Keratinocyte (primary cell): Measurements from ENCODE around the gene CFAP46. TPM values are rescaled to one million over a fixed set of nuclear protein-coding genes. Genes with fewer than 3 reads are reported as not detected.

ENCODE experiments used
- DNase-seq: peaks from one replicate; pipeline ENCODE4 v3.0.0-alpha.2; 2011; ENCODE audit warnings: low read depth, missing footprints, low spot score
- FAIRE-seq: peaks from 2 replicates; lab custom pipeline; 2011; peaks lifted over from hg19 to GRCh38; lab: Jason Lieb, UNC
- H2AFZ ChIP-seq: 2 replicates; pipeline ENCODE4 v1.6.0; 2012; ENCODE audit warnings: low read length, control low read depth, inconsistent platforms; ENCODE audit not compliant: control insufficient read depth
- H3K27ac ChIP-seq: 2 replicates; pipeline ENCODE4 v1.5.1; 2011; ENCODE audit warnings: low read length; ENCODE audit not compliant: control insufficient read depth, insufficient read depth
- H3K27me3 ChIP-seq: 3 replicates; pipeline ENCODE4 v1.6.0; 2011; ENCODE audit warnings: low read length; ENCODE audit not compliant: control insufficient read depth, insufficient read depth; ENCODE audit errors: extremely low read depth
- H3K36me3 ChIP-seq, 2 experiments: 2 replicates in 1 of 2; 3 replicates in 1 of 2; pipeline ENCODE4 v1.5.1; 2011; ENCODE audit warnings: low read length in 2 of 2, mild to moderate bottlenecking in 1 of 2; ENCODE audit not compliant: control insufficient read depth in 2 of 2, insufficient read depth in 2 of 2; ENCODE audit errors: extremely low read depth in 1 of 2
- H3K4me1 ChIP-seq: 3 replicates; pipeline ENCODE4 v1.5.1; 2011; ENCODE audit warnings: low read length; ENCODE audit not compliant: control insufficient read depth, insufficient read depth; ENCODE audit errors: extremely low read depth
- H3K4me2 ChIP-seq: 3 replicates; pipeline ENCODE4 v1.6.0; 2011; ENCODE audit warnings: low read depth, low read length; ENCODE audit not compliant: control insufficient read depth, insufficient read depth; ENCODE audit errors: extremely low read depth
- H3K4me3 ChIP-seq, 3 experiments: fragments of 200-600 bp in 1 of 3; sonication (generic) in 1 of 3; 2 replicates in 2 of 3; 3 replicates in 1 of 3; pipeline ENCODE4 v1.5.1; 2011 to 2016; ENCODE audit warnings: low read length in 3 of 3, mild to moderate bottlenecking in 3 of 3, control low read depth in 2 of 3, inconsistent platforms in 1 of 3, low read depth in 1 of 3, mixed read lengths in 1 of 3, mixed run types in 1 of 3, moderate library complexity in 1 of 3; ENCODE audit not compliant: control insufficient read depth in 2 of 3, insufficient read depth in 2 of 3; ENCODE audit errors: extremely low read depth in 1 of 3
- H3K79me2 ChIP-seq: 2 replicates; pipeline ENCODE4 v1.6.0; 2012; ENCODE audit warnings: low read length; ENCODE audit not compliant: control insufficient read depth, insufficient read depth
- H3K9ac ChIP-seq: 3 replicates; pipeline ENCODE4 v1.6.0; 2011; ENCODE audit warnings: low read length; ENCODE audit not compliant: control insufficient read depth, insufficient read depth; ENCODE audit errors: extremely low read depth
- H3K9me1 ChIP-seq: 3 replicates; pipeline ENCODE4 v1.6.0; 2011; ENCODE audit warnings: low read length; ENCODE audit not compliant: control insufficient read depth, insufficient read depth; ENCODE audit errors: extremely low read depth
- H3K9me3 ChIP-seq: 2 replicates; pipeline ENCODE4 v1.5.1; 2012; ENCODE audit warnings: low read depth, low read length; ENCODE audit not compliant: control insufficient read depth
- H4K20me1 ChIP-seq: 3 replicates; pipeline ENCODE4 v1.6.0; 2011; ENCODE audit warnings: low read length; ENCODE audit not compliant: control insufficient read depth, insufficient read depth; ENCODE audit errors: extremely low read depth
- CTCF ChIP-seq, 3 experiments: IDR thresholded peaks in 1 of 3; conservative IDR thresholded peaks in 1 of 3; optimal IDR thresholded peaks in 1 of 3; 2 replicates in 2 of 3; 3 replicates in 1 of 3; pipeline versions ENCODE3 to v1.5.1; 2011; ENCODE audit warnings: low read length in 3 of 3, mild to moderate bottlenecking in 3 of 3, moderate library complexity in 2 of 3, control low read depth in 1 of 3, inconsistent platforms in 1 of 3; ENCODE audit not compliant: insufficient read depth in 2 of 3; ENCODE audit errors: extremely low read depth in 1 of 3
- EZH2 ChIP-seq: IDR thresholded peaks from one replicate; pipeline ENCODE4 v1.6.1; 2012; ENCODE audit warnings: inconsistent platforms, mild to moderate bottlenecking, low read length, moderate library complexity
- dilution Hi-C: fragments of 300-500 bp; cut with MboI; formaldehyde crosslinking; loops from one replicate; pipeline ENCODE4 v1.7.0; 2020; ENCODE audit warnings: low sequenced_read_pairs; ENCODE audit not compliant: extremely low pct_ligation_motif_present
- polyA plus RNA-seq, 5 experiments: library from polyadenylated mRNA; depleted of rRNA in 3 of 5; stranded (reverse) in 3 of 5; stranded (forward) in 1 of 5; unstranded in 1 of 5; fragments of >200 nt; gene quantifications; 1 replicate in 1 of 5; 2 replicates in 3 of 5; 3 replicates in 1 of 5; pipeline versions ENCODE4 v1.2.1 to v1.2.3, GENCODE V29; 2011 to 2012; ENCODE audit warnings: missing spikeins in 2 of 5, low read depth in 1 of 5, low replicate concordance in 1 of 5

The CFAP46 gene
- polyA plus RNA-seq, 1 donor (not counting 4 experiments of a cell fraction or from before 2014, with no cell fraction given): 1.00 TPM

GRCh38 chr10:132883391-132883881 is 58.9 kb downstream of the CFAP46 start:
- Histone ChIP-seq H3K27ac (no peak overlapping the region), H4K20me1 (no peaks in the 10 kb centered on the region), H3K9ac (no peak overlapping the region), H3K4me2 (no peak overlapping the region), H3K36me3 (no peaks in the 10 kb centered on the region), H3K4me1 (no peaks in the 10 kb centered on the region), H3K9me3 (no peaks in the 10 kb centered on the region), H3K4me3 (no peak overlapping the region), H3K79me2 (no peaks in the 10 kb centered on the region), H3K27me3 (peaks cover 24% of the 10 kb centered on the region), H2AFZ (no peak overlapping the region), H3K9me1 (no peaks in the 10 kb centered on the region)
- FAIRE-seq (no peak), DNase-seq (no peak)
- dilution Hi-C loops: no loop called here
- no peak for TF ChIP-seq EZH2

GRCh38 chr10:132882069-132882951 is 60.1 kb downstream of the CFAP46 start:
- TF ChIP-seq CTCF (optimal IDR thresholded peaks at IDR 0.05 in 1 of 3, IDR thresholded peaks at IDR 0.05 in 1 of 3, conservative IDR thresholded peaks at IDR 0.05 in 1 of 3; ENCODE audit: extremely low read depth in 1 of 3, insufficient read depth in 2 of 3, low read length in 3 of 3) (no peak), EZH2 (no peak)
- DNase-seq (no peak), FAIRE-seq (no peak)
- H4K20me1 ChIP-seq: no peaks in the 10 kb centered on the region
- H3K27me3 ChIP-seq: peaks cover 29% of the 10 kb centered on the region
- dilution Hi-C loops: no loop called here
- H2AFZ ChIP-seq: no peak overlapping the region
- H3K9ac ChIP-seq: no peak overlapping the region
- no peak overlapping the region for H3K4me3 ChIP-seq
- no peaks in the 10 kb centered on the region for H3K9me3 ChIP-seq
- no peaks in the 10 kb centered on the region for H3K79me2 ChIP-seq
- H3K36me3 ChIP-seq: no peaks in the 10 kb centered on the region
- H3K9me1 ChIP-seq: no peaks in the 10 kb centered on the region
- H3K4me2 ChIP-seq: no peak overlapping the region
- no peaks in the 10 kb centered on the region for H3K4me1 ChIP-seq
- H3K27ac ChIP-seq: no peak overlapping the region
